GM23248 (cell line): ENCODE results near the gene MLLT10. TPM values are rescaled to one million over a fixed set of nuclear protein-coding genes. Genes with fewer than 3 reads are reported as not detected.

Experiments
- DNase-seq: peaks from one replicate; pipeline ENCODE4 v3.0.0-alpha.2; 2015
- H2AFZ ChIP-seq: fragments of 200-600 bp; sonication (generic); 2 replicates; pipeline ENCODE4 v1.6.1; 2016; ENCODE audit warnings: antibody characterized with exemption
- H3F3A ChIP-seq: fragments of 200-600 bp; sonication (generic); 2 replicates; pipeline ENCODE4 v1.6.1; 2016; ENCODE audit warnings: mild to moderate bottlenecking, antibody characterized with exemption, mixed run types; ENCODE audit not compliant: insufficient read depth
- H3K27ac ChIP-seq: fragments of 200-600 bp; sonication (generic); 2 replicates; pipeline ENCODE4 v1.5.1; 2016; ENCODE audit warnings: mild to moderate bottlenecking
- H3K27me3 ChIP-seq: fragments of 200-600 bp; sonication (generic); replicated peaks from 2 replicates; pipeline ENCODE4 v1.6.1; 2016; ENCODE audit warnings: mild to moderate bottlenecking; ENCODE audit not compliant: insufficient read depth
- H3K36me3 ChIP-seq: fragments of 200-600 bp; sonication (generic); 2 replicates; pipeline ENCODE4 v1.6.1; 2016; ENCODE audit warnings: low read depth, mild to moderate bottlenecking
- H3K4me1 ChIP-seq: fragments of 200-600 bp; sonication (generic); 2 replicates; pipeline ENCODE4 v1.6.1; 2016; ENCODE audit warnings: mild to moderate bottlenecking; ENCODE audit not compliant: insufficient read depth
- H3K4me2 ChIP-seq: fragments of 200-600 bp; sonication (generic); one replicate; pipeline ENCODE4 v1.6.1; 2016; ENCODE audit warnings: mild to moderate bottlenecking; ENCODE audit not compliant: unreplicated experiment
- H3K4me3 ChIP-seq: fragments of 200-600 bp; sonication (generic); 2 replicates; pipeline ENCODE4 v1.5.1; 2016; ENCODE audit warnings: mild to moderate bottlenecking
- H3K79me2 ChIP-seq: fragments of 200-600 bp; sonication (generic); 2 replicates; pipeline ENCODE4 v1.6.1; 2016; ENCODE audit warnings: mild to moderate bottlenecking; ENCODE audit not compliant: insufficient read depth
- H3K9ac ChIP-seq: fragments of 200-600 bp; sonication (generic); 2 replicates; pipeline ENCODE4 v1.6.1; 2016; ENCODE audit warnings: mild to moderate bottlenecking
- H3K9me2 ChIP-seq: fragments of 200-600 bp; sonication (generic); 2 replicates; pipeline ENCODE4 v1.6.1; 2016; ENCODE audit warnings: mixed run types, mild to moderate bottlenecking, moderate library complexity; ENCODE audit not compliant: insufficient read depth
- H3K9me3 ChIP-seq: fragments of 200-600 bp; sonication (generic); one replicate; pipeline ENCODE4 v1.6.1; 2017; ENCODE audit warnings: low read depth
- H4K20me1 ChIP-seq: fragments of 200-600 bp; sonication (generic); 2 replicates; pipeline ENCODE4 v1.6.0; 2016; ENCODE audit not compliant: insufficient read depth
- EZH2 ChIP-seq: fragments of 200-600 bp; sonication (generic); IDR thresholded peaks from 2 replicates; pipeline ENCODE4 v1.6.1; 2018; ENCODE audit warnings: antibody characterized with exemption, mild to moderate bottlenecking; ENCODE audit not compliant: insufficient read depth, poor library complexity, severe bottlenecking
- EZH2phosphoT487 ChIP-seq: fragments of 200-600 bp; sonication (generic); IDR thresholded peaks from 2 replicates; pipeline ENCODE4 v1.6.1; 2018; ENCODE audit warnings: antibody characterized with exemption, moderate library complexity, mild to moderate bottlenecking, low read depth; ENCODE audit not compliant: insufficient read depth
- WGBS, 2 experiments: methylation state at CpG; one replicate each; pipeline ENCODE4 v1.1.6; 2015 to 2017; ENCODE audit warnings: low lambda C conversion rate in 2 of 2, low coverage in 1 of 2; ENCODE audit errors: missing lambda C conversion rate in 2 of 2; 5-methylcytosine and 5-hydroxymethylcytosine counted together
- in situ Hi-C: fragments of 300-500 bp; cut with MboI; formaldehyde crosslinking; loops from 2 replicates; pipeline ENCODE4 v1.15.0; 2020
- polyA plus RNA-seq: library from polyadenylated mRNA; unstranded; fragments of >200 nt; fragmentation: Nextera tagmentation; extraction: Ambion mirVana; gene quantifications from 2 replicates; pipeline ENCODE4 v1.2.1, GENCODE V29; 2016
- total RNA-seq: library from RNA; depleted of rRNA; stranded (reverse); fragments of >200 nt; shearing (Covaris generic); gene quantifications from 2 replicates; pipeline ENCODE4 v1.2.3, GENCODE V29; 2014

The MLLT10 gene
- total and polyA plus RNA-seq, 2 experiments from 2014 or later: 8.9 to 19.8 TPM

DNA sequence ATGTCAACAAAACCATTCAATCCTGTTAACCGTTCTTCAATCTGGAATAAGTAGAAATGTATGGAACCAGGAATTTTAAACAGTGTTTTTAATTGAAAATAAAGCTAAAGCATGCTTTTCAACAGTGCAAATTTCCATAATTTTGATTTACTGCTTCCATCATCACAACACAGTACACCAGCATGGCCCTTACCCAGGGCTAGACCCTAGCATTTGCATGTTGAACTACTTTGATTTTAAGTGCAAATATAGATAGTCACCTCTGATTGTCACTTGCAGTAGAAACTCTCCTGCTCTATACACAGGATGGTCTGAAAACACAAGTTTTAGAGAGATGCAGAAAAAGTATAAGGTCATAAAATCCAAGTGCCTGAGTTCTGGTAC lies 20.6 kb upstream of the MLLT10 start:
- TF ChIP-seq EZH2phosphoT487 (no peak), EZH2 (no peak)
- Histone ChIP-seq H4K20me1 (no peaks in the 10 kb centered on the region), H3K9me3 (no peaks in the 10 kb centered on the region), H3K4me1 (peaks cover 10% of the 10 kb centered on the region), H3K9me2 (no peaks in the 10 kb centered on the region), H3K4me2 (no peak overlapping the region), H3F3A (peaks cover 14% of the 10 kb centered on the region), H3K4me3 (no peak overlapping the region), H2AFZ (no peak overlapping the region), H3K9ac (no peak overlapping the region), H3K27me3 (no peaks in the 10 kb centered on the region), H3K36me3 (no peaks in the 10 kb centered on the region), H3K79me2 (no peaks in the 10 kb centered on the region), H3K27ac (no peak overlapping the region)
- WGBS, 2 experiments: 92 to 100% methylated on average over 1 of the region's 1 CpG
- no peak for DNase-seq
- in situ Hi-C loops: loop anchor here (25.0 kb wide), 1 partner anchor 724 kb away; no protein-coding TSS in a partner anchor

DNA sequence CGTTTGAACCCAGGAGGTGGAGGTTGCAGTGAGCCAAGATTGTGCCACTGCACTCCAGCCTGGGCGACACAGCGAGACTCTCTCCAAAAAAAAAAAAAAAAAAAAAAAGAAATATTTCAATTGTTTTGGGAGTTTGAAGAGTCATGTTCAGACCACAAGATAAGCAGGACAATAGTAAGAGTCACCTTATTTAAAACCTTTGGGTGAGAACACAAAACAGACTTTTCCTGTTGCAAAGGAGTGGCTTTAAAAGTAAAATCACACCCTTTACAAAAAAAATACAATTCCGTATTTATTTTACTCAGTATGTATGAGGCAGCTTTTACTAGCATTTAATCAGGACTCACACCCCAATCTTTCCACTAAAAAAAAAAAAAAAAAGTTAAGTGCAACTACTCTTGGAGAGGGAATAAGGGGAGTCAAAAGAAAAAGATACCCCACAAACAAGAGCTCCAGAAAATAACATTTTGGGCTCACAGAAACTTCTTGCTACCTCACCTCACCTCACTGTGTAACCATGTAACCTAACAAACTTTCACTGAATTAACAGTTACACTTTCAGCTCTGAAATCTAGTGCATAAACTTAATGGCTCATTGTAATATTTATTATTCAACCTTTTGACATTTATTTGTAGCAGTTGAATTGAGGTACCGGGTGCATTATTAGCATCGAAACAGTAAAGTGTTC lies 19.8 kb upstream of the MLLT10 start:
- in situ Hi-C loops: loop anchor here (25.0 kb wide), 1 partner anchor 723 kb away; no protein-coding TSS in a partner anchor
- H3K9me3 ChIP-seq: no peaks in the 10 kb centered on the region
- DNase-seq: no peak
- no peaks in the 10 kb centered on the region for H3K27me3 ChIP-seq
- TF ChIP-seq EZH2phosphoT487 (no peak), EZH2 (no peak)
- H3K4me2 ChIP-seq: no peak overlapping the region
- no peaks in the 10 kb centered on the region for H3K9me2 ChIP-seq
- H3K9ac ChIP-seq: no peak overlapping the region
- H3K36me3 ChIP-seq: no peaks in the 10 kb centered on the region
- no peak overlapping the region for H3K27ac ChIP-seq
- H2AFZ ChIP-seq: no peak overlapping the region
- H4K20me1 ChIP-seq: no peaks in the 10 kb centered on the region
- 85 to 89% methylated on average over 6 of the region's 6 CpGs for WGBS, 2 experiments
- H3K4me1 ChIP-seq: peaks cover 16% of the 10 kb centered on the region
- no peak overlapping the region for H3K4me3 ChIP-seq
- H3K79me2 ChIP-seq: no peaks in the 10 kb centered on the region
- peaks cover 17% of the 10 kb centered on the region for H3F3A ChIP-seq

- no peaks in the 10 kb centered on the region for H3K9me3 ChIP-seq
- no peaks in the 10 kb centered on the region for H3K79me2 ChIP-seq
- H3K27me3 ChIP-seq: no peaks in the 10 kb centered on the region
- TF ChIP-seq EZH2phosphoT487 (no peak), EZH2 (no peak)
- H3K4me2 ChIP-seq: no peak overlapping the region
- WGBS, 2 experiments: 83 to 84% methylated on average over 9 to 10 of the region's 10 CpGs
- H3K36me3 ChIP-seq: no peaks in the 10 kb centered on the region
- no peak overlapping the region for H3K4me3 ChIP-seq
- H3K9me2 ChIP-seq: no peaks in the 10 kb centered on the region
- no peak overlapping the region for H2AFZ ChIP-seq
- no peak for DNase-seq
- peaks cover 23% of the 10 kb centered on the region for H3F3A ChIP-seq
- no peak overlapping the region for H3K27ac ChIP-seq
- in situ Hi-C loops: loop anchor here (25.0 kb wide), 1 partner anchor 722 kb away; no protein-coding TSS in a partner anchor
- H3K4me1 ChIP-seq: peaks cover 20% of the 10 kb centered on the region
- no peak overlapping the region for H3K9ac ChIP-seq
- H4K20me1 ChIP-seq: no peaks in the 10 kb centered on the region
Observed at GRCh38 chr10:21514818-21515351, 19.1 kb upstream of the MLLT10 start.

DNA sequence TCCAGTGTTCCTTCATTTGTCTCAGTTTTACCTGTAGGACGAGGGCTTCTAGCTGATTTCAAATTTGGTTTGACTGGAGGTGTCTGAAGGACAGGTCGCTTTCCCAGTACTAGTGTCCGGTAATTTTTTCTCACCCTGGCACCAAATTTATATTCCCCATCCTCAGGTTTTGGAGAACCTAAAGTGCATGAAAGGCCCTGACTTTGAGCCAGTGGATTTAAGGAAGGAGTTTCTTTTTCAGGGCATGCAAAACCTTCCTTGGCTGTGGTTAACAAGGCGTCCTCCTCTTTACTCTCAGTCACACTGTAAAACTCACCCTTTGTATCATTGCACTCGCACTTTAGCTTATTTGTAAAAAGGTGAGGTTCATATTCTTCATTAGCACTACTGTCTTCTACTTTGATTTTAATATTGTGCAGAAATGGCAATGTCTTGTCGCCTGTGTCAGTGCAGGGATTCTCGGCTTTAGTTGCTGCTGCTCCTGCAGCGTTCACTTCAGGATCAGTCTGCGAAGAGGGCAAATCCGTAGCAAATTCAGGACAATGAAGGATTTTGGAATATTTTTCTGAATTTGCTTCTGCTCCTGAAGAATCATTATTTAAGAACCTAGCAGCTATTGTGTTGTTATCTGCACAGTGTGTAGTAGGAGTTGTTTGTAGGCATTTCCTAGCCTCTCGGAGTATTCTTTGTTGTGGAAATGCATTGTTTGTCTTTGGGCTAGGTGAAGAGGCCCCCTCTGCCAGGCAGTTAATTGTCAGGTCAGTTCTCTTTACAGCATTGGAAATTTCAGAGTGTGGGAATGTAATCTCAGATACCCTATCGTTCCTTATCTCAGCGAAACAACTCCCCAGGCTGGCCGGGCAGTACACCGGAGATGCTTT lies 18.4 kb upstream of the MLLT10 start:
- Histone ChIP-seq H3K27ac (no peak overlapping the region), H3K4me3 (peak overlapping the region; percentile 82), H3K9me2 (no peaks in the 10 kb centered on the region), H4K20me1 (no peaks in the 10 kb centered on the region), H3F3A (peaks cover 28% of the 10 kb centered on the region), H3K4me1 (peaks cover 22% of the 10 kb centered on the region), H3K36me3 (no peaks in the 10 kb centered on the region), H3K4me2 (peak overlapping the region; percentile 89), H3K27me3 (no peaks in the 10 kb centered on the region), H3K9me3 (no peaks in the 10 kb centered on the region), H3K79me2 (no peaks in the 10 kb centered on the region), H3K9ac (peak overlapping the region; percentile 57; the same call in 1 of the 2 replicates), H2AFZ (peak overlapping the region; percentile 94)
- in situ Hi-C loops: loop anchor here (25.0 kb wide), 1 partner anchor 722 kb away; no protein-coding TSS in a partner anchor
- no peak for TF ChIP-seq EZH2
- TF ChIP-seq EZH2phosphoT487: no peak
- 55 to 56% methylated on average over 15 of the region's 15 CpGs for WGBS, 2 experiments
- DNase-seq: no peak
